ENCODE measurements around the gene FBXO33. TPM values are rescaled to one million over a fixed set of nuclear protein-coding genes. Genes with fewer than 3 reads are reported as not detected.

FBXO33 gene
- total RNA-seq, 2 experiments from 2014 or later = 94.6 to 97.4 TPM

- H3K9me3 Mint-ChIP-seq = peaks cover 18% of the 10 kb centered on the region
- POLR2A ChIA-PET = interaction anchor here (1.2 to 4.1 kb wide), 2 partner anchors 11 to 15 kb away, joined by 3 to 28 read pairs; partner anchors contain the start of gene FBXO33
These were observed 15.2 kb downstream of the FBXO33 start for GRCh38 chr14:39417014-39417413.

GRCh38 chr14:39416072-39416471, 16.2 kb downstream of the FBXO33 start:
- H3K36me3 Mint-ChIP-seq (ENCODE audit: low read depth) = peaks cover 88% of the 10 kb centered on the region

More at GRCh38 chr14:39417014-39417413, 15.2 kb downstream of the FBXO33 start:
- Mint-ChIP-seq H3K27ac (no peak overlapping the region), H3K4me3 (no peak overlapping the region), H3K36me3 (ENCODE audit: low read depth) (peaks cover 87% of the 10 kb centered on the region), H3K4me1 (ENCODE audit: low read depth) (peaks cover 52% of the 10 kb centered on the region), H3K27me3 (no peaks in the 10 kb centered on the region)
- CTCF ChIA-PET = no interaction called here
- no peak overlapping the region for H3K27ac ChIP-seq (ENCODE audit: low read depth in 1 of 2, low read length in 2 of 2)
- intact Hi-C loops (cut with DNase I, micrococcal nuclease) = no loop called here
- DNase-seq (no peak), ATAC-seq (ENCODE audit: poor library complexity) (no peak)
- H3K36me3 ChIP-seq (ENCODE audit: insufficient read depth, low read length) = peaks cover 14% of the 10 kb centered on the region
- TF ChIP-seq CTCF (IDR thresholded peaks at IDR 0.05) = no peak
- H3K9me3 ChIP-seq (ENCODE audit: control insufficient read depth in 1 of 2, insufficient read depth in 1 of 2, low read length in 2 of 2) = peaks cover 18 to 20% of the 10 kb centered on the region in 2 experiments
- H3K4me1 ChIP-seq (ENCODE audit: insufficient read depth, low read length) = peaks cover 4% of the 10 kb centered on the region
- H3K27me3 ChIP-seq (ENCODE audit: control insufficient read depth in 1 of 2, insufficient read depth in 2 of 2, low read length in 2 of 2) = no peaks in the 10 kb centered on the region
- no peak overlapping the region for H3K4me3 ChIP-seq (ENCODE audit: low read length)

GRCh38 chr14:39406560-39406959, 25.7 kb downstream of the FBXO33 start:
- ChIA-PET CTCF (no interaction called here), POLR2A (no interaction called here)
- H3K9me3 ChIP-seq (ENCODE audit: control insufficient read depth in 1 of 2, insufficient read depth in 1 of 2, low read length in 2 of 2) = peaks cover 0 to 6% of the 10 kb centered on the region in 2 experiments
- Mint-ChIP-seq H3K27ac (peak overlapping the region; percentile 5), H3K9me3 (peaks cover 15% of the 10 kb centered on the region), H3K4me1 (ENCODE audit: low read depth) (peaks cover 59% of the 10 kb centered on the region), H3K36me3 (ENCODE audit: low read depth) (peaks cover 63% of the 10 kb centered on the region), H3K4me3 (no peak overlapping the region), H3K27me3 (no peaks in the 10 kb centered on the region)
- no peaks in the 10 kb centered on the region for H3K27me3 ChIP-seq (ENCODE audit: control insufficient read depth in 1 of 2, insufficient read depth in 2 of 2, low read length in 2 of 2)
- no peak overlapping the region for H3K27ac ChIP-seq (ENCODE audit: low read depth in 1 of 2, low read length in 2 of 2)
- no peak for TF ChIP-seq CTCF (IDR thresholded peaks at IDR 0.05)
- DNase-seq (no peak), ATAC-seq (ENCODE audit: poor library complexity) (no peak)
- intact Hi-C loops (cut with DNase I, micrococcal nuclease) = no loop called here
- no peaks in the 10 kb centered on the region for H3K4me1 ChIP-seq (ENCODE audit: insufficient read depth, low read length)
- no peak overlapping the region for H3K4me3 ChIP-seq (ENCODE audit: low read length)
- peaks cover 3% of the 10 kb centered on the region for H3K36me3 ChIP-seq (ENCODE audit: insufficient read depth, low read length)

More at GRCh38 chr14:39416072-39416471, 16.2 kb downstream of the FBXO33 start:
- Mint-ChIP-seq H3K4me3 (no peak overlapping the region), H3K27me3 (no peaks in the 10 kb centered on the region), H3K4me1 (ENCODE audit: low read depth) (peaks cover 46% of the 10 kb centered on the region), H3K27ac (no peak overlapping the region), H3K9me3 (peaks cover 20% of the 10 kb centered on the region)
- Histone ChIP-seq H3K27ac (ENCODE audit: low read depth in 1 of 2, low read length in 2 of 2) (no peak overlapping the region), H3K4me1 (ENCODE audit: insufficient read depth, low read length) (no peaks in the 10 kb centered on the region), H3K36me3 (ENCODE audit: insufficient read depth, low read length) (peaks cover 11% of the 10 kb centered on the region), H3K9me3 (ENCODE audit: control insufficient read depth in 1 of 2, insufficient read depth in 1 of 2, low read length in 2 of 2) (peaks cover 20 to 22% of the 10 kb centered on the region in 2 experiments), H3K27me3 (ENCODE audit: control insufficient read depth in 1 of 2, insufficient read depth in 2 of 2, low read length in 2 of 2) (no peaks in the 10 kb centered on the region), H3K4me3 (ENCODE audit: low read length) (no peak overlapping the region)
- CTCF ChIA-PET = no interaction called here
- TF ChIP-seq CTCF (IDR thresholded peaks at IDR 0.05) = no peak
- intact Hi-C loops (cut with DNase I, micrococcal nuclease) = no loop called here
- ATAC-seq (ENCODE audit: poor library complexity) (no peak), DNase-seq (no peak)
- POLR2A ChIA-PET = interaction anchor here (0.6 to 4.1 kb wide), 4 partner anchors 9 to 125 kb away, joined by 3 to 28 read pairs (median 4); partner anchors contain the start of gene FBXO33
